A673 (cell line): ENCODE results near the gene CPB1.

Experiments
- CTCF ChIP-seq: fragments of 300-800, 200-600 bp; sonication (generic); conservative IDR thresholded peaks from 2 replicates; pipeline ENCODE4 v1.5.1; 2017; ENCODE audit warnings: low read depth, mild to moderate bottlenecking, antibody characterized with exemption, low read length, moderate library complexity, mixed read lengths
- EZH2 ChIP-seq: fragments of 200-600 bp; sonication (generic); IDR thresholded peaks from 2 replicates; pipeline ENCODE4 v1.6.1; 2017; ENCODE audit warnings: borderline replicate concordance, low read depth, mild to moderate bottlenecking, mixed read lengths, antibody characterized with exemption, low read length; ENCODE audit not compliant: poor library complexity, severe bottlenecking

- TF ChIP-seq CTCF (no peak), EZH2 (no peak)
Observed at GRCh38 chr3:148792516-148792915, 35.1 kb upstream of the CPB1 start.
